HG02623 (cell line): ENCODE results near the gene PLAAT3.
"Not testable (repeated sequence)": the region's sequence is repeated elsewhere in the genome, so short reads cannot be mapped to it uniquely, and the experiment has no call there.

Experiments
- ATAC-seq: cut with Tn5 transposase; IDR thresholded peaks from one replicate; pipeline ENCODE4 v1.9.1; 2021; ENCODE audit warnings: moderate library complexity; ENCODE audit not compliant: unreplicated experiment

Gene PLAAT3

DNA sequence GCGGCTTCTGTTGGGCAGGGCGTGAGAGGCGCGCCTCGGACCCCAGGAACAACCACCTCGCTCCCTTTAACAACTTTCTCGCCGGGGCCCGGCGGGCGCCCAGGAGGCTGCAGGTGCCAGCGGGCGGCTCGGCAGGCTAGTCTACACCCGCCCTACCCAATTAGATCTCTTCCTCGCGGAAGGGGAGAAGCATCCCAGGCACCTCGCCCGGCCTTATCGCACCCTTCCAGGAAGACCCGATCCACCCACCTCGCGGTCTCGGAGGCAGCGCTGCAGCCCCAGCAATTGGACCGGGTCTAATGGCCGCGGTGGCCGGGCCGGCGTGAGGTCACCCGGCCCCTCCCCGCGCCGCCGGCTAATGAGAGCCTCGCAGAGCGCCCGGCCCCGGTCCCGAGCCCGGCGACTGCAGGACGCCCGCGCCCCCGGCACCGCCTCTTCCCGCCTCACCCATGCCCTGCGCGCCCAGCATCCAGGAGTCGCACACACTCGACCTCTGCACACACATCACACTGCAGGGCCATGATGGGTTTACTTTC lies at the start of gene PLAAT3:
TSS of gene PLAAT3 (minus strand) at position 298 of the 536 bp plus-strand sequence. CDS start 419 bp downstream, outside the sequence.
- ATAC-seq, result no peak

DNA sequence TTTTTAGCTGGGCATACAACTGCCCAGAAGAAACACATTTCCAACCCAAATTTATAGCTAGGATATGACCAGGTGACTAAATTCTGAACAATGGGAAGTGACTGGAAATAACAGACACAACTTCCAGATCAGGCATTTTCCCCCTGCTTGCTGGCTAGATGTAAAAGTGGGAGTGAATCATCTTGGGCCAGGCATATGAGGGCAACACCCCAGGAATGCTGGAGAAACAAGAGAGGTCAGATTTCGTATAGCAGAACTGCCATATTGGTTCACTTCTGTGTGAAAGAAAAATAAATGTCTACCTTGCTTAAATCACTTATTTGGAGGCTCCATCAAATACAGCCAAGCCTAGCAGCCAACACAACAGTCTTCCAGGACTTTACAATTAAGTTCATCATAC lies 49.6 kb upstream of the PLAAT3 start:
- ATAC-seq, result no peak

DNA sequence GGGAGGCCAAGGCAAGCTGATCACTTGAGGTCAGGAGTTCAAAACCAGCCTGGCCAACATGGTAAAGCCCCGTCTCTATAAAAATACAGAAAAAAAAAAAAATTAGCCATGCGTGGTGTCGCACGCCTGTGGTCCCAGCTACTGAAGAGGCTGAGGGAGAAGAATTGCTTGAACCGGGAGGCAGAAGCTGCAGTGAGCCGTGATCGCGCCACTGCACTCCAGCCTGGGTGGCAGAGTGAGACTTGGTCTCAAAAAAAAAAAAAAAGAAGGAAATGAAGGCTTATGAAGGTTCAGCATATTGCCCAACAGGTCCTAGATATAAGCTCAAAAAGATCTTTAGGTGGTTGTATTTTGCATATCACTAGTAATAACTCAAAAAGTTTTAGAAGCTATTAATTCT lies 46.7 kb upstream of the PLAAT3 start:
- ATAC-seq, result no peak

DNA sequence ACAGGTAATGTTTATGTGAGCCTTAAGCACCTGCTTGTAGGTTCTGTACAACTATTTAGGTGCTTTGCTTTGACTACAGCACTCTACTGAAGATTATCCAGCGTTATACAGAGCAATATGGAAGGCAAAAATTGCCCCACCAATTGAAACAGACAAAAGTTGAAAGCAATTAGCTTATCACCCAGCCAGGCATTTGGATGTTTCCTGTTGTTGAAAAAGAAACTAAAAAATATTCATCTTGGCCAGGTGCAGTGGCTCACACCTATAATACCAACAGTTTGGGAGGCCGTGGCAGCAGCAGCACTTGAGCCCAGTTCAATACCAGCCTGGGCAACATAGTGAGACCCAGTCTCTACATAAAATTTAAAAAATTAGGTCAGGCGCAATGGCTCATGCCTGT lies 38.4 kb upstream of the PLAAT3 start:
- no peak for ATAC-seq

DNA sequence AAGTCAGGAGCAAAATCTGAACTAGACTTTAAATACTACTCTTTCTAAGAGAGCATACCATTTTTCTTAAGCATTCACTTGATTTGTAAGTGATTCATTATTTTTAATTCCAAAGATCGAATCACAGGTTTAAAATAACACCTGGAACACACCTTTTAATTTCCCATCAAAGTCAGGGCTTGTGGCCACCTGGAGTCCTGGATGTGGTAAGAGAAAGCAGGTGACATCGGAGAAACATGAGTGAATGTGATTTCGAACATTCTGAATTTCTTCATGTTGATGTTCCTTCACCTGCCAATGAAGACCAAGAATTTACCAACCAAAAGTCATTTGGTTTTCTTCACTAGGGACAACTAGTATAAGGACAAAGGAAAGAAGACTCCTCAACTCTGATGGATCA lies 29.0 kb upstream of the PLAAT3 start:
- no peak for ATAC-seq

DNA sequence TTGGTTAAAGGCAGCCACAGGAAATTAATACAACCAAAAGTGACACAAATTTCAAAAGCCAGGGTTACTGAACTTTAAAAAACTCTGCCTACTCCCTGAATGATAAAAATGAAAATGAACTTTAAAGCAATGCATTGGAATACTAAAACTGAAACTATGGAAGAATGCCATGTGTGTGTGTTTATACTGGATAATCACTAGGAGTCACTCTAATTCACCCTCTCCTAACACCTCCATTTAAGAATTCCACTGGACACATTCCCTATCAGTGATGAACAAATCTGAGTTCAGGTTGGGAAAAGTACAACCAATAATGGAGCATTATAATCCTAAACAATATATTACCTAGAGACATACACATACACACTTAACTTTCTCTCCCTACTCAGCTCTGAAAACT lies 27.5 kb upstream of the PLAAT3 start:
- ATAC-seq, result no peak

DNA sequence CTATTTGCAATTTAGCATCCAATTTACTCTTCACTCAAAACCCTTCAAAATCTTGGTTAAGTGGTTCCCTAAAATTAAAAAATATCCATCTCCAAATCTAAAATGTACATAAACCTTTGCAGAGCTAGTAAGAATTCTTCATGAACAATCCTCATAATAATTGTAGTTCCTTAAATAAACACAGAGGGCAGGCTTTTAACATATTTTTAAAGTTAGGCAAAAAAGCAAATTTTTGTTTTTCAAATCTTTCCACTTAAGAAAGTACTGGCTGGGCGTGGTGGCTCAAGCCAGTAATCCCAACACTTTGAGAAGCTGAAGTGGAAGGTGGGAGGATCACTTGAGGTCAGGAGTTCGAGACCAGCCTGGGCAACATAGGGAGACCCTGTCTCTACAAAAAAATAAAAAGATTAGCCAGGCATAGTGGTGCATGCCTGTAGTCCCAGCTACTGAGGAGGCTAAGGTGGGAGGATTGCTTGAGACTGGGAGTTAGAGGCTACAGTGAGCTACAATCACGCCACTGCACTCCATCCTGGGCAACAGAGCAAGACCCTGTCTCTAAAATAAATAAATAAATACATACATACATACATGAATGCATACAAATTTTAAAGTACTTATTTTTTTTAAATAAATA lies 25.1 kb upstream of the PLAAT3 start:
- no peak for ATAC-seq

DNA sequence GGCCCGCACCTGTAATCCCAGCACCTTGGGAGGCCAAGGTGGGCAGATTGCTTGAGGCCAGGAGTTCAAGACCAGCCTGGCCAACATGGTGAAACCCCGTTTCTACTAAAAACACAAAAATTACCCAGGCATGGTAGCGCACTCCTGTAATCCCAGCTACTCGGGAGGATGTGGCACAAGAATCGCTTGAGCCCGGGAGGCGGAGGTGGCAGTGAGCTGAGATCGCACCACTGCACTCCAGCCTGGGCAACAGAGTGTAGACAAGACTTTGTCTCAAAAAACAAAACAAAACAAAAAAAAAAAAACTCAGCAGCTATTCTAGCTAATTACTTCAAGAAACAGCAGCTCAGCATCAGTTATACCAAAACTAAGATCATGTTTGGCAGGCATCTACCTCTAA lies 24.2 kb upstream of the PLAAT3 start:
- ATAC-seq, result not testable (repeated sequence)

DNA sequence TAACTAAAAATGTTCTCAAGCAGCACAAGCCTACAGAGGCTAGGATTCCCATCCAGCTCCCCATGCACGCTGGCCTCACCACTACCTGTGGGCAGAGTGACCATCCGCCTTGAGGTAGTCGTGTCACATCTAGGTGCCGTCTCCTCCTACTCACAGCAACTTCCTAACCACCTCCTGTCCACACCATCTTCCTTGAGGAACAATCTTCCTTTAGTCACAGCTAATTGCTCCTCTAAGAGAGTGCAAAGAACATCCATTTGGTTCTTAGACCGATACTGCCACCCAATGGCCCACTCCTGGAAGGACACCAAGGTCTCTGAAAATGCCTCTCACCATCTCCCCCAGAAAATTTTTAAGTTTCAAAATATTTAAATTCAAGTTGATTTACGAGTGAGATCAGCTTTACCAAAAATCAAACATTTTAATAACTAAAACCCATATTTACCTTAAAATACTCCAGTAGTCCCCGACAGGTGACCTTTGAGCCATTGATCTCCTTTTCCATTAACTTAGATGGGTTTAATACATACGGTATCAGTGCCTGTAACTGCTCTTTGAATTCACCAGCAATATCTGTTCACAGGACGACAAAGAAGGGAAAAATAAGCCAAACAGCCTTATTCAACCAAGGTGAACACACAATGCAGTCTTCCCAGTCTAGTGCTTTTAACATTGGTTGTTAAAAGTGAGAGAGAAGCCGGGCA lies 21.7 kb upstream of the PLAAT3 start:
- ATAC-seq, result no peak

DNA sequence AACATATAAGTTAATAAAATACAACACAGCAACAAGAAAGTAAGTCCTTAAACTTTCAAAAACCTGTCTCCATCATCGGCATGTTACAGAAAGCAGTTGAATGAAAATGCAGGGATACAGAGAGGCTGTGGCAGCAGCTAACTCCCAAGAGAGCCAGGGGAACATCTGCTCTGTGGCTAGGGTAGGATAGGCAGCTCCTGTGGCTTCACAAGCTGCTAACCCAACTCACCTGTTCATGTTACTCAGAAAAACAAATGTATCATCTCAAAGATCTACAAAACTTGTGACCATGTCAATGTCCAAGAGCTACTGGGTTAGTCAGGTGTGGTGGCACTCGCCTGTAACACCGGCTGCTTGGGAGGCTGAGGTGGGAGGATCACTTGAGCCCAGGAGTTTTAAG lies 15.2 kb upstream of the PLAAT3 start:
- no peak for ATAC-seq

DNA sequence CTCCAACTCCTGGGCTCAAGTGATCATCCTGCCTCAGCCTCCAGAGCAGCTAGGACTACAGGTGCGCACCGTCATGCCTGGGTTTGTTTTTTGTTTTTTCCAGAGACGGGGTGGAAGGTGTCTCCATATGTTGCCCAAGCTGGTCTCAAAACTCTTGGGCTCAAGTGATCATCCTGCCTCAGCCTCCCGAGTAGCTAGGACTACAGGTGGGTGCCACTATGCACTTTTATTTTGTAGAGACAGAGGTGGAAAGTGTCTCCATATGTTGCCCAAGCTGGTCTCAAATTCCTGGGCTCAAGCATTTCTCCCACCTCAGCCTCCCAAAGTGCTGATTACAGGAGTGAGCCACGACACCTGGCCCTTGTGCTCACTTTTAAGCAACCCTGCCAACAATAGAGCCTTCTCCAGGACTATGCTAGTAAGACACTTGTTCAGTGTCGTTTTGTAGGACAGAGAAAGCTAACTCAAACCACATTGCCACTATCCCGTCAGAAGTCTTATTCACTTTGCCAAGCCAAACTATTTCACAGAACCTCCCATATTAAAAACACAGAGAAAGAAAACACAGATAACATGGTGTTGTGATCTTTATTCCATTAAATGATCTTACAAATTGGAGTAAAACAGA lies 9.4 kb upstream of the PLAAT3 start:
- ATAC-seq, result no peak

DNA sequence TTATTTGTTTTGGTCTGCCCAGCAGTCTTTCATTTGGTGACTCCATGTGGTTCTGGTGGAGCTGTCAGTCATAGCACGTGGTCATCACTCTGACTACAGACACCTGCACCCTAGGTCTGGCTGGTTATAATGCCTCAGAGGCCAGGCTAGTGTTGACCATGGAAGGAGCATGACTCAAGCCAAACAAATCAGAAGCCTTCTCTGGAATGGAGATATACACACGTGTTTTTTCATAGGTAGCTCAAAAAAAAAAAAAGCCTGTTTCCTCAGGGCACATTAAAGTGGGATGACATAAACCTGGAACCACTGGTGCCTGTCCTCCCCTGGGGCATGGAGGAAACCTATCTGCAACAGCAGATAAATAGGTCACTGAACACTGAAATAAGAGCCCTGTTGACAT lies 8.1 kb upstream of the PLAAT3 start:
- no peak for ATAC-seq

DNA sequence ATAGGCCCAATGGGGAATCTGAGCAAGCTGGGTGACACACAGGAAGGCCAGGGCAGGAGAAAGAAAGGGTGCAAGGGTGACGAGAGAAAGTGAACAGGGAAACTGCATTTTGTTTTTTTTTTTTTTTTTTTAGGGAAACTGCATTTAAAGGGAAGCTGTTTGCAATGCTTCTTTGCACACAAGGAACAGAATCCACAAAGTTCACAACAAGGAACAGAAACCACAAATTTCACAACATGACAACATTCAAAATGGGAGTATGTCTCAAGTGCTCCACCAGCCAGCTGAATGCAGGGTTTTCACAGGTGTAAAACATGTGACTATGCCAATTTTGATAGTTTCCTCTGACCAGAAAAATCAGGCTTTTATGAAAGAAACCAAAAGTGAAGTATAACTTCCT lies 6.8 kb upstream of the PLAAT3 start:
- ATAC-seq, result no peak

DNA sequence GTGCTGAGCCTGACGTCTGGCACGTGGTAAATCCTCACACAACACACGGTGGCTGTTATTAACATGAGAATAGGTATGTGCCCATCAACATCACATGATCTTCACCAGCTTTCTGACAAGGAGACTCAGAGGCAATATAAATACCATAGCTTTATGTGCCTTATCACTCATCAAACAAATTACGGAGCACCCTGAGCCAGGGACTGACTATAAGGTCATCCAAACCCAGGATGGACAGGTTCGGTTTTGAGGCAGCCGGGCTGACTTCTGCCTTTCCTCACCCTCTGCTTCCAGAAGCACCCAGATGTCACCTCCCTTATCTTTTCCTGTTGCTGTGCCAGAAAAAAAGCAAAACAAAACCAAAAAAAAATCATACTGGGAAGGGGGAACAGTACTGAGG lies 5.7 kb upstream of the PLAAT3 start:
- ATAC-seq, result no peak

DNA sequence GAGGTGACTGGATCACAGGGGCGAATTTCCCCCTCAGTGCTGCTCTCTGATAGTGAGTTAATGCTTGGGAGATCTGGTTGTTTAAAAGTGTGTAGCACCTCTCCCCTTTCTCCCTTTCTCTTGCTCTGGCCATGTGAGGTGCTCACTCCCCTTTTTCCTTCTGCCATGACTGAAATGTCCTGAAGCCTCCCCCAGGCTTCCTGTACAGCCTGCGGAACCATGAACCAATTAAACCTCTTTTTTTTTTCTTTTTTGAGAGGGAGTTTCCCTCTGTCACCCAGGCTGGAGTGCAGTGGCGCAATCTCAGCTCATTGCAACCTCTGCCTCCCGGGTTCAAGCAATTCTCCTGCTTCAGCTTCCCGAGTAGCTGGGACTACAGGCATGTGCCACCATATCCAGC lies 3.5 kb upstream of the PLAAT3 start:
- ATAC-seq, result not testable (repeated sequence)

DNA sequence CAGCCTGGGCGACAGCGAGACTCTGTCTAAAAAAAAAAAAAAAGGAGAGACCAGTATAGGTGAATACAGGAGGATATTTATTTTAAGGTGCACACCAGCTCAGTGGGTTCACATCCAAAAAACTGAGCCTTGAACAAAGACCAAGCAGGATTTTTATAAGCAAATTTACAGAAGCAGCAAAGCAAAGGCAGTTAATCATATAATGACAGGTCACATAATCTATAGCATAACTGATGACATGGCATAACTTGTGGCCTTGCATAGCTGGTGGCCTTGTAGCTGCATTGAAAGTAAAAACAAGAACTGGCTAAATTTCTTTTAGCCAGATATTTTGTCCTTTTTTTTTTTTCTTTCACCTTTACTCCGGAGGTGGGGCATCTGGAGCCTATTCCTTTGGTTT lies 2.7 kb upstream of the PLAAT3 start:
- no peak for ATAC-seq

DNA sequence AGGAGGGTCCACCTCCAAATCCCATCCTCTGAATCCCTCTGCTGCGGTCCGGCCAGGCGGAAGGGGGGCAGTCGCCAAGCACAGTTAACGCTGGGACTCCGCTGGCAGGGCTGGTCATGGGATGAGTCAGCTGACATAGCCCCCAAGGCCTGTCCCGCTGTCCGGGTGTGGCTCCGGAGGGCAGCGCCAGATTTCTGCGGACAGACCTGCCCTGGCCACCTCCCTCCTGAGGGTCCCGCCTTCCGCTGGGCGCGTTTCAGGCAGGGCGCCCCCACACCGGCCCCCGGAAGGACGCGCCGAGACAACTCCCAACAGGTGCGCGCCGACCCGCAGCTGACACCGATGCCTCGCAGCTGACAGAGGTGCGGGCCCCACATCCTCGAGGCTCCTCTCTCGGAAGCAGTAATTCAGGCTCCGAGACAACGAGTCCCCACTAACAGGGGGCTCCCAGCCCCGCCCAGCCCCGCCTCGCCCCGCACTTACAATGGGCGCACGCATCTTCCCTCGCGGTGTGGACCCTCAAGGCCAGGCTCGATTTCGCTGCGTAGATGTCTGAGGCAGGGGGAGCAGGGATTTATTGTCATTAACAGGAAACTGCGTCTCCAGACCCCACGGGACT lies 607 bp downstream of the PLAAT3 start:
- no peak for ATAC-seq

DNA sequence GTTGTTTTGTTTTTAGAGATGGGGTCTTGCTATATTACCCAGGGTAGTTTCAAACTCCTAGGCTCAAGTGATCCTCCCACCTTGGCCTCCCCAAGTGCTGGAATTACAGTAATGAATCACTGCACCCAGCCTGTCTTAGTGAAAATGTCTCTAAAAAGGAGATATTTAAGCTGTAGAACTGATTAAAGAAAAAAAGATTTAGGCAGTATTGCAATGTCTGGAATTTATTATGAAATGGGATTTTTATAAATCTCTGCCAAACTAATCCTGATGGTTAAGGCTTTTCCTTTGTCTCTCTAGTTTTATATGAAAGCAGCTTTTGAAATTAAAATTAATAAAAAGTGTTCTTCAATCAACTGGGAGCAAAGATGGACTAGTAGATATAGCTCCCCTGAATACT lies 2.1 kb downstream of the PLAAT3 start:
- ATAC-seq, result no peak

DNA sequence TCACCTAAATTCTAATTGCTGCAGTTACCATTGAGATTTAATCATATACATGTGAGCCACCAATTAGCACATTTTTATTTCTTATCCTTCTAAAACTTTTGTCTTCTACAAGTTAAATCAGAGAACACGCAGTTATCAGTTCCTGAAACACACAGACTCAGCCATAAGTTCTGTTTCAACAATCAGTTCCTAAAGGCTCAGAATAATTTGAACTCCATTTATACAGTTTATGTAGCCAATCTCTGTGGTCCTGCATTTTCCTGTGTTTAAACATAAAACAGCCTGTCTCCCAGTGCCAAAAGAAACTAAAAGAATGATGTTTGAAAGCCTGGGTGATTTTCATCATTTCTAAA lies 2.9 kb downstream of the PLAAT3 start:
- no peak for ATAC-seq

DNA sequence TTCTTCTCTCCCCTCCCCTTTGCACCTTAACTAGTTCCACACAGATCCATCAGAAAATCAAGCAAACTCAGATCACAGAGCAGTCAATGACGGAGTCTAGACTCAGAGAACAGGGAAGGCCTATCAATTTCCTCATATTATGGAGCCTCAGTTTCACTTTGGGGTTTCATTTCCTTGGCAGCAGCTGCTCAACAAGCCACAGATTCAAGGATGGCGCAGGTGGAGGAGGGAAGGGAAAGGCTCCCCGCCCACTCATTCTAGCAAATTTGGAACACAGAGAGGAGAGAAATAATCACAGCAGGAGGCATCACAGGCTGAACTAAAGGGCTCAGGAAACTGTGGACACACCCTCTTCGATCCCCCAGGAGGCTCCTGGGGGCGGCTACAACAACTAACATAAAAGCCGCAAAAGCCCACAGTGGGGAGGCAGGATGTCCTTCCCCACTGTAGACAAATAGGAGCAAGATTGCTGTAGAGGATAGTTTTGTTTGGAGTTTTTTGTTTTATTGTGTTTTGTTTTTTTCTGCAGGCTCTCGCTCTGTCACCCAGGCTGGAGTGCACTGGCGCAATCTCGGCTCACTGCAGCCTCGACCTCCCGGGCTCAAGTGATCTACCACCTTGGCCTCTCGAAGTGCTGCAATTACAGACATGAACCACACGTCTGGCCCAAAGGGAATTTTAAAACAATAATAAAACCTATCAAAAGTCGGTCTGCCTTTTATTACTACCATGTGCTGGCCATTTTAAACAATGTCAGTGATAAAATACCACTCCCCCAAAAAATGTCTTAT lies 3.4 kb downstream of the PLAAT3 start:
- ATAC-seq, result no peak

DNA sequence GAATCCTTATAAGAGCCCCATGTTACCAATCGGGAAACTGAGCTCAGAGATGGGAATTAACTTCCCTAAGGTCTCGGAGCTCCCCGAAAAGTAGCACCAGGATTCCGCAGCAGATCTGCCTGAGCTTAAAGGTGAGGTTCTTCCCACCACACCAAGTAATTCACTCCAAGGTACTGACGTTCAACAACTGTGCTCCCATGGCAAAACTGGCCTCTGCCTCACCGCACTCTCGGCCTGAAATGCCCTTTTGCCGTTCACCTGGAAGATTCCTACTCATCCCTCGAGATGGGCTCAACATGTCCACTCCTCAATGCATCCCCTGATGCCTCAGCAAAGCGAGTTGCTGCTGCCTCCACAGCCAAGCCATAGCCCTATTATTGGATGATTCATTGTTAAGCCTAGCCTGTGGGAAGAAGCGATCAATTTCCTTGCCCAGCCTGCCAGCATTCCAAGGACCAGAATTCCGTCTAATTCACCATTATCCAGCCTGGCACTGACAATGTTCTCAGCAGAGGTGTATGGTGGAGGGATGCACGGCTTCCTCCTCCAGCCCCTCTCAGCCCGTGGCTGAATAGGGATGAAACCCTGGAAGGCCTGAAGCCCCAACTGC lies 4.2 kb downstream of the PLAAT3 start:
- no peak for ATAC-seq
